Endothelial cell of umbilical vein (primary cell): ENCODE measurements around the gene ADGRG1. TPM values are rescaled to one million over a fixed set of nuclear protein-coding genes. Genes with fewer than 3 reads are reported as not detected.

ENCODE experiments used
- BruUV-seq: library from RNA; stranded (reverse); fragments of 400-500 nt; replicated peaks from 2 replicates; lab custom pipeline; 2021; lab: Mats Ljungman, UMichigan
- CTCF ChIA-PET: fragments of 300-600, 350-600 bp; sonication (Branson Sonifier 250); formaldehyde crosslinking; loops from one replicate; lab custom pipeline; 2021; ENCODE audit warnings: antibody characterized with exemption, inconsistent platforms; lab: Charles Lee
- POLR2A ChIA-PET: fragments of 300-600, 350-600 bp; sonication (Branson Sonifier 250); formaldehyde crosslinking; loops from one replicate; lab custom pipeline; 2021; ENCODE audit warnings: antibody characterized with exemption, inconsistent platforms; lab: Charles Lee
- DNase-seq: peaks from one replicate; pipeline ENCODE4 v3.0.0-alpha.2; 2011; ENCODE audit warnings: low read depth, low spot score
- FAIRE-seq: peaks from 2 replicates; lab custom pipeline; 2011; peaks lifted over from hg19 to GRCh38; lab: Jason Lieb, UNC
- H2AFZ ChIP-seq: 2 replicates; pipeline ENCODE4 v1.6.0; 2012; ENCODE audit warnings: low read depth, low read length, control low read depth, inconsistent platforms
- H3K27ac ChIP-seq: 2 replicates; pipeline ENCODE4 v1.5.1; 2011; ENCODE audit warnings: low read depth, mild to moderate bottlenecking, control low read depth, low read length, moderate library complexity; ENCODE audit not compliant: insufficient read depth
- H3K27me3 ChIP-seq, 2 experiments: 2 replicates each; pipeline versions ENCODE4 v1.6.0 to v1.6.1; 2011; ENCODE audit warnings: low read length in 2 of 2, mixed read lengths in 1 of 2; ENCODE audit not compliant: control insufficient read depth in 2 of 2, insufficient read depth in 2 of 2
- H3K36me3 ChIP-seq, 2 experiments: 2 replicates in 1 of 2; 3 replicates in 1 of 2; pipeline ENCODE4 v1.5.1; 2011; ENCODE audit warnings: low read length in 2 of 2, mild to moderate bottlenecking in 1 of 2, moderate library complexity in 1 of 2; ENCODE audit not compliant: control insufficient read depth in 2 of 2, insufficient read depth in 2 of 2; ENCODE audit errors: extremely low read depth in 1 of 2
- H3K4me1 ChIP-seq: 3 replicates; pipeline ENCODE4 v1.5.1; 2011; ENCODE audit warnings: mild to moderate bottlenecking, low read length; ENCODE audit not compliant: control insufficient read depth, insufficient read depth; ENCODE audit errors: extremely low read depth
- H3K4me2 ChIP-seq: 2 replicates; pipeline ENCODE4 v1.6.1; 2011; ENCODE audit warnings: low read length, control low read depth, mixed read lengths; ENCODE audit not compliant: insufficient read depth
- H3K4me3 ChIP-seq, 3 experiments: fragments of 200-600 bp in 1 of 3; sonication (generic), shearing (Covaris generic) in 1 of 3; replicated peaks in 1 of 3; 2 replicates each; pipeline ENCODE4 v1.5.1; 2011 to 2016; ENCODE audit warnings: control low read depth in 3 of 3, low read length in 3 of 3, mild to moderate bottlenecking in 2 of 3, inconsistent platforms in 1 of 3, low read depth in 1 of 3, moderate library complexity in 1 of 3; ENCODE audit not compliant: insufficient read depth in 1 of 3
- H3K79me2 ChIP-seq: 2 replicates; pipeline ENCODE4 v1.6.0; 2012; ENCODE audit warnings: low read length, inconsistent platforms; ENCODE audit not compliant: control insufficient read depth, insufficient read depth
- H3K9ac ChIP-seq: replicated peaks from 2 replicates; pipeline ENCODE3; 2011; ENCODE audit warnings: low read length, control low read depth; ENCODE audit not compliant: insufficient read depth; ENCODE audit errors: extremely low read depth
- H3K9me1 ChIP-seq: replicated peaks from 3 replicates; pipeline ENCODE4 v1.6.0; 2011; ENCODE audit warnings: mild to moderate bottlenecking, low read length; ENCODE audit not compliant: control insufficient read depth, insufficient read depth; ENCODE audit errors: extremely low read depth
- H3K9me3 ChIP-seq: replicated peaks from 2 replicates; pipeline ENCODE4 v1.5.1; 2012; ENCODE audit warnings: low read length, inconsistent platforms; ENCODE audit not compliant: control insufficient read depth, insufficient read depth
- H4K20me1 ChIP-seq: replicated peaks from 2 replicates; pipeline ENCODE3; 2011; ENCODE audit warnings: mild to moderate bottlenecking, low read length; ENCODE audit not compliant: control insufficient read depth, insufficient read depth; ENCODE audit errors: extremely low read depth
- CTCF ChIP-seq, 2 donors: IDR thresholded peaks; 1 replicate in 1 of 2; 2 replicates in 1 of 2; pipeline ENCODE4 v1.5.1; 2011; ENCODE audit warnings: low read length in 2 of 2, mild to moderate bottlenecking in 2 of 2, moderate library complexity in 2 of 2, control low read depth in 1 of 2, inconsistent platforms in 1 of 2, low read depth in 1 of 2; ENCODE audit not compliant: insufficient read depth in 1 of 2; ENCODE audit errors: extremely low read depth in 1 of 2
- EZH2 ChIP-seq: IDR thresholded peaks from 2 replicates; pipeline ENCODE4 v1.6.1; 2012; ENCODE audit warnings: borderline replicate concordance, low read depth, mild to moderate bottlenecking, moderate library complexity, low read length, inconsistent platforms; ENCODE audit not compliant: severe bottlenecking
- POLR2A ChIP-seq: IDR thresholded peaks from 2 replicates; pipeline ENCODE4 v1.6.1; 2012; ENCODE audit warnings: low read depth, mild to moderate bottlenecking, control low read depth, low read length
- dilution Hi-C: fragments of 300-500 bp; cut with MboI; formaldehyde crosslinking; loops from one replicate; pipeline ENCODE4 v1.15.0; 2019; ENCODE audit warnings: low sequenced_read_pairs; ENCODE audit not compliant: extremely low pct_ligation_motif_present
- intact Hi-C: fragments of 100-400 bp; cut with micrococcal nuclease; formaldehyde crosslinking; loops from one replicate; pipeline ENCODE4 v1.10.0; 2022
- polyA plus RNA-seq, 4 experiments: library from polyadenylated mRNA; depleted of rRNA in 3 of 4; stranded (reverse) in 3 of 4; unstranded in 1 of 4; fragments of >200 nt; gene quantifications; 2 replicates each; pipeline versions ENCODE4 v1.2.1 to v1.2.3, GENCODE V29; 2011 to 2012; ENCODE audit warnings: missing spikeins in 1 of 4
- total RNA-seq: library from RNA; stranded (reverse); gene quantifications from 2 replicates; pipeline ENCODE4 v1.2.3, GENCODE V29; 2021

Gene ADGRG1
- total and polyA plus RNA-seq, 2 donors (not counting 3 experiments of a cell fraction or from before 2014, with no cell fraction given): 45.6 to 92.5 TPM

- H3K9ac ChIP-seq: no peak overlapping the region
- ChIA-PET CTCF (interaction anchor here (0.6 to 5.2 kb wide), 19 partner anchors 9 to 135 kb away, joined by 3 to 89 read pairs (median 5); partner anchors contain the start of genes ADGRG1 and KATNB1), POLR2A (no interaction called here)
- no peak overlapping the region for H3K4me2 ChIP-seq
- H2AFZ ChIP-seq: no peak overlapping the region
- dilution Hi-C loops: no loop called here
- no peaks in the 10 kb centered on the region for H3K4me1 ChIP-seq
- H3K9me1 ChIP-seq: no peaks in the 10 kb centered on the region
- intact Hi-C loops: loop anchor here (1.0 to 2.0 kb wide), 2 partner anchors 49 to 121 kb away; no protein-coding TSS in a partner anchor
- no peak overlapping the region for H3K4me3 ChIP-seq
- BruUV-seq: no TSS peak
- no peaks in the 10 kb centered on the region for H3K79me2 ChIP-seq
- DNase-seq (peak; percentile 45), FAIRE-seq (peak; percentile 38)
- no peaks in the 10 kb centered on the region for H3K27me3 ChIP-seq
- H3K9me3 ChIP-seq: no peaks in the 10 kb centered on the region
- H3K36me3 ChIP-seq: no peaks in the 10 kb centered on the region
- TF ChIP-seq CTCF (IDR thresholded peaks at IDR 0.05; ENCODE audit: extremely low read depth in 1 of 2, insufficient read depth in 1 of 2, low read depth in 1 of 2, low read length in 2 of 2) (peak; percentile 70 to 90), EZH2 (no peak), POLR2A (no peak)
- H3K27ac ChIP-seq: no peak overlapping the region
- H4K20me1 ChIP-seq: no peaks in the 10 kb centered on the region
Measured at GRCh38 chr16:57600048-57600835, 28.2 kb upstream of the ADGRG1 start.
